Upper lobe of left lung (tissue), 6 donors: ENCODE data around the gene MLX. TPM values are rescaled to one million over a fixed set of nuclear protein-coding genes. Genes with fewer than 3 reads are reported as not detected.

Experiments used
- ATAC-seq, 2 donors: fragments of 200-7000 bp; cut with Tn5 transposase; one replicate each; pipeline ENCODE4 v1.9.1; 2022; ENCODE audit warnings: mild to moderate bottlenecking in 2 of 2, moderate library complexity in 2 of 2; ENCODE audit not compliant: low FRiP score in 2 of 2
- DNase-seq, 2 donors: peaks; one replicate each; pipeline ENCODE4 v3.0.0-alpha.2; 2019 to 2020
- H3K27ac ChIP-seq, 4 donors: fragments of 200-600 bp; sonication (generic); one replicate each; pipeline ENCODE4 v1.5.1; 2016 to 2019
- H3K27me3 ChIP-seq, 4 donors: fragments of 200-600 bp; sonication (generic); one replicate each; pipeline ENCODE4 v1.5.1; 2017 to 2019
- H3K36me3 ChIP-seq, 4 donors: fragments of 200-600 bp; sonication (generic); one replicate each; pipeline ENCODE4 v1.5.1; 2016 to 2019
- H3K4me1 ChIP-seq, 4 donors: fragments of 200-600 bp; sonication (generic); one replicate each; pipeline ENCODE4 v1.5.1; 2018 to 2019
- H3K4me3 ChIP-seq, 4 donors: fragments of 200-600 bp; sonication (generic); one replicate each; pipeline ENCODE4 v1.5.1; 2017 to 2019; ENCODE audit warnings: mild to moderate bottlenecking in 2 of 4, moderate library complexity in 1 of 4
- H3K9me3 ChIP-seq, 4 donors: fragments of 200-600 bp; sonication (generic); one replicate each; pipeline ENCODE4 v1.5.1; 2018 to 2019
- CTCF ChIP-seq, 6 experiments: fragments of 450-650 bp in 4 of 6; fragments of 200-600 bp in 2 of 6; sonication (generic) in 2 of 6; IDR thresholded peaks; one replicate each; pipeline ENCODE4 v1.5.1; 2016 to 2019; ENCODE audit warnings: antibody characterized with exemption in 6 of 6
- EP300 ChIP-seq, 4 donors: sonication (generic); formaldehyde crosslinking; IDR thresholded peaks; one replicate each; pipeline ENCODE4 v1.5.1; 2017; ENCODE audit warnings: antibody characterized with exemption in 4 of 4, control low read depth in 2 of 4
- POLR2A ChIP-seq, 4 donors: fragments of 450-650 bp; IDR thresholded peaks; one replicate each; pipeline ENCODE4 v1.5.1; 2016 to 2017; ENCODE audit warnings: antibody characterized with exemption in 4 of 4, mild to moderate bottlenecking in 2 of 4
- POLR2AphosphoS5 ChIP-seq, 2 donors: sonication (generic); formaldehyde crosslinking; IDR thresholded peaks; one replicate each; pipeline ENCODE4 v1.5.1; 2017; ENCODE audit warnings: antibody characterized with exemption in 2 of 2
- WGBS, 2 donors: methylation state at CpG; one replicate each; pipeline ENCODE4 v1.1.5; 2017 to 2018; 5-methylcytosine and 5-hydroxymethylcytosine counted together
- total RNA-seq, 6 donors: library from RNA; depleted of rRNA in 4 of 6; stranded (reverse); fragments of >200 nt in 4 of 6; gene quantifications; one replicate each; pipeline versions ENCODE4 v1.1.0 to v1.2.1, GENCODE V29; 2016 to 2021
- donor health status: DM: no; HTN: no; CAD: no; lungs with moderate emphysema.
- donor health status: DM: no; HTN: yes; CAD: no; lungs with severe emphysema.

The MLX gene
- total RNA-seq, 6 donors from 2014 or later = 61.8 to 104 (median 83.5) TPM

DNA sequence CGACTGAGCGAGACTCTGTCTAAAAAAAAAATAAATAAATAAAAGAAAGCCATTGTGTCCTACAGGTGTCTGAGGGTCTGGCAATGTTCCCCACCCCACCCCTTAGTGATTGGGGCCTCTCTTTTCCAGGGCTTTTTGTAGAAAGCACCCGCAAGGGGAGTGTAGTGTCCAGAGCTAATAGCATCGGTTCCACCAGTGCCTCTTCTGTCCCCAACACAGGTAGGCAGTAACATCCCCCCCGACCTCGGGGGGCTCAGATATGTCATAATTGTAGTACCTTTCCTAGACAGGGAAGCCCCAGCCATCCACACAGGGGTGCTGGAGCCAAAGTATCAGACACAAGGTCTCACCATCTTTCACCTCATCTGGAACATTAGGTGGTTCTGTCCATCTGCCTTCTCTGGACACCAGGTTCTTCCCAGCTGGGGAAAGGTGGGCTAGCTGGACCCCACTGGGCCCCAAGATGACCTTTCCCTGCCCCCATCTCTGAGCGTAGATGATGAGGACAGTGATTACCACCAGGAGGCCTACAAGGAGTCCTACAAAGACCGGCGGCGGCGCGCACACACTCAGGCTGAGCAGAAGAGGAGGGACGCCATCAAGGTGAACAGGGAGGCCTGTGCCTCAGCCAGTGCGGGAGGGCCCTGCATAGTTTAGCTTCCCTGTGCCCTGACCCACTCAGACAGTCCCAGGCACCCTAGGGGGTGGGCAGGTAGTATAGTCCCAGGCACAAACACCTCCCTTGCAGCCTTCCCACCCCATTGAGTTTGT is 1.6 kb downstream of the MLX start:
- no peak for ATAC-seq
- Histone ChIP-seq H3K36me3 (peaks cover 37 to 80% (median 72%) of the 10 kb centered on the region in 4 donors), H3K4me3 (peak overlapping the region in 3 of 4 donors; percentile 89 to 95 (median 91)), H3K27me3 (no peaks in the 10 kb centered on the region), H3K9me3 (no peaks in the 10 kb centered on the region), H3K4me1 (peaks cover 40 to 64% (median 50%) of the 10 kb centered on the region in 4 donors), H3K27ac (peak overlapping the region; percentile 96 to 99 (median 97))
- WGBS, 2 donors = 85 to 90% methylated on average over 11 to 14 of the region's 14 CpGs
- TF ChIP-seq POLR2A (IDR thresholded peaks at IDR 0.05) (no peak), POLR2AphosphoS5 (IDR thresholded peaks at IDR 0.05) (no peak), EP300 (IDR thresholded peaks at IDR 0.05) (no peak), CTCF (IDR thresholded peaks at IDR 0.05) (no peak)
- DNase-seq = peak in 1 of 2 donors; percentile 73

- no peaks in the 10 kb centered on the region for H3K9me3 ChIP-seq
- peak overlapping the region in 3 of 4 donors; percentile 1 to 32 (median 12) for H3K27ac ChIP-seq
- no peak for TF ChIP-seq POLR2A (IDR thresholded peaks at IDR 0.05)
- no peak for TF ChIP-seq CTCF (IDR thresholded peaks at IDR 0.05)
- no peak for TF ChIP-seq POLR2AphosphoS5 (IDR thresholded peaks at IDR 0.05)
- TF ChIP-seq EP300 (IDR thresholded peaks at IDR 0.05) = no peak
- ATAC-seq = no peak
- peaks cover 23 to 38% (median 31%) of the 10 kb centered on the region in 4 donors for H3K4me1 ChIP-seq
- 63 to 70% methylated on average over 12 of the region's 12 CpGs for WGBS, 2 donors
- H3K4me3 ChIP-seq = no peak overlapping the region
- H3K27me3 ChIP-seq = no peaks in the 10 kb centered on the region
- peaks cover 44 to 72% (median 66%) of the 10 kb centered on the region in 4 donors for H3K36me3 ChIP-seq
- peak in 1 of 2 donors; percentile 88 for DNase-seq
These were observed 4.7 kb downstream of the MLX start for GRCh38 chr17:42571435-42572225.

GRCh38 chr17:42573095-42573494 is 6.2 kb downstream of the MLX start:
- ATAC-seq (no peak), DNase-seq (no peak)
- Histone ChIP-seq H3K36me3 (peaks cover 44 to 72% (median 66%) of the 10 kb centered on the region in 4 donors), H3K4me3 (no peak overlapping the region), H3K9me3 (no peaks in the 10 kb centered on the region), H3K4me1 (peaks cover 22 to 41% (median 32%) of the 10 kb centered on the region in 4 donors), H3K27ac (no peak overlapping the region), H3K27me3 (no peaks in the 10 kb centered on the region)
- 78% methylated on average over 4 of the region's 4 CpGs for WGBS, 2 donors
- TF ChIP-seq POLR2AphosphoS5 (IDR thresholded peaks at IDR 0.05) (no peak), POLR2A (IDR thresholded peaks at IDR 0.05) (no peak), CTCF (IDR thresholded peaks at IDR 0.05) (no peak), EP300 (IDR thresholded peaks at IDR 0.05) (no peak)

- Histone ChIP-seq H3K4me1 (peaks cover 21 to 41% (median 29%) of the 10 kb centered on the region in 4 donors), H3K9me3 (no peaks in the 10 kb centered on the region), H3K4me3 (no peak overlapping the region), H3K27me3 (no peaks in the 10 kb centered on the region), H3K27ac (no peak overlapping the region), H3K36me3 (peaks cover 44 to 64% (median 55%) of the 10 kb centered on the region in 4 donors)
- DNase-seq (no peak), ATAC-seq (no peak)
- TF ChIP-seq CTCF (IDR thresholded peaks at IDR 0.05) (no peak), POLR2AphosphoS5 (IDR thresholded peaks at IDR 0.05) (no peak), POLR2A (IDR thresholded peaks at IDR 0.05) (no peak), EP300 (IDR thresholded peaks at IDR 0.05) (no peak)
- 71 to 75% methylated on average over 3 of the region's 3 CpGs for WGBS, 2 donors
These were observed 7.6 kb downstream of the MLX start for GRCh38 chr17:42574463-42574862.
